ENCODE measurements around the gene DEGS1.
A peak's percentile ranks its signal among the peaks of the same experiment; 100 is the strongest.

The DEGS1 gene

GRCh38 chr1:224205438-224205840 is 22.4 kb downstream of the DEGS1 start (continued):
- peak; percentile 74 for TF ChIP-seq PATZ1 (tag by site-specific recombination; IDR thresholded peaks at IDR 0.05)
- no peak for TF ChIP-seq ZNF692 (tag by site-specific recombination; IDR thresholded peaks at IDR 0.05)
- no peak for TF ChIP-seq REST (tag by site-specific recombination; IDR thresholded peaks at IDR 0.05)
- TF ChIP-seq ZNF26 (tag by site-specific recombination; IDR thresholded peaks at IDR 0.05), result no peak
- no peak for TF ChIP-seq ZNF518A (tag by site-specific recombination; conservative IDR thresholded peaks at IDR 0.05; ENCODE audit: low read depth)
- TF ChIP-seq ZNF175 (tag by site-specific recombination; IDR thresholded peaks at IDR 0.05), result no peak
- no peak for TF ChIP-seq ZNF830 (tag by site-specific recombination; IDR thresholded peaks at IDR 0.05; ENCODE audit: low read depth)
- TF ChIP-seq SETDB1 (IDR thresholded peaks at IDR 0.05; ENCODE audit: insufficient read length, low read length), result no peak
- no peak for TF ChIP-seq ZBTB44 (tag by site-specific recombination; IDR thresholded peaks at IDR 0.05)
- no peak for TF ChIP-seq GLI4 (tag by site-specific recombination; IDR thresholded peaks at IDR 0.05)
- no peak for TF ChIP-seq ZNF654 (tag by site-specific recombination; IDR thresholded peaks at IDR 0.05; ENCODE audit: low read depth)
- no peak for TF ChIP-seq ZBTB6 (tag by site-specific recombination; IDR thresholded peaks at IDR 0.05)
- no peak for TF ChIP-seq ZNF747 (tag by site-specific recombination; IDR thresholded peaks at IDR 0.05)
- TF ChIP-seq ZNF433 (tag by site-specific recombination; IDR thresholded peaks at IDR 0.05; ENCODE audit: low read depth), result no peak
- TF ChIP-seq ZNF24 (tag by site-specific recombination; IDR thresholded peaks at IDR 0.05), result no peak
- TF ChIP-seq ZEB2 (tag by site-specific recombination; IDR thresholded peaks at IDR 0.05), result no peak
- TF ChIP-seq ZNF398 (tag by site-specific recombination; IDR thresholded peaks at IDR 0.05), result peak; percentile 78
- TF ChIP-seq ZNF529 (tag by site-specific recombination; IDR thresholded peaks at IDR 0.05; ENCODE audit: insufficient replicate concordance), result no peak
- TF ChIP-seq KLF10 (tag by site-specific recombination; IDR thresholded peaks at IDR 0.05), result no peak
- TF ChIP-seq ZNF658 (tag by site-specific recombination; IDR thresholded peaks at IDR 0.05), result no peak
- no peak for TF ChIP-seq ZBTB8A (tag by site-specific recombination; IDR thresholded peaks at IDR 0.05)

Data from HEK293 (cell line).